Neural progenitor cell (in vitro differentiated cells): ENCODE results near the gene USP7.

Experiments used
- EZH2phosphoT487 ChIP-seq: fragments of 200-600 bp; sonication (generic); IDR thresholded peaks from 2 replicates; pipeline ENCODE4 v1.6.1; 2017; ENCODE audit warnings: antibody characterized with exemption
- TF ChIP-seq, protein P1 (sequence below): fragments of 200-600 bp; sonication (generic); IDR thresholded peaks from 2 replicates; pipeline ENCODE4 v1.5.1; 2017; ENCODE audit warnings: antibody characterized with exemption, mild to moderate bottlenecking

GRCh38 chr16:8899709-8900317, 63.9 kb downstream of the USP7 start:
- TF ChIP-seq, protein P1, sequence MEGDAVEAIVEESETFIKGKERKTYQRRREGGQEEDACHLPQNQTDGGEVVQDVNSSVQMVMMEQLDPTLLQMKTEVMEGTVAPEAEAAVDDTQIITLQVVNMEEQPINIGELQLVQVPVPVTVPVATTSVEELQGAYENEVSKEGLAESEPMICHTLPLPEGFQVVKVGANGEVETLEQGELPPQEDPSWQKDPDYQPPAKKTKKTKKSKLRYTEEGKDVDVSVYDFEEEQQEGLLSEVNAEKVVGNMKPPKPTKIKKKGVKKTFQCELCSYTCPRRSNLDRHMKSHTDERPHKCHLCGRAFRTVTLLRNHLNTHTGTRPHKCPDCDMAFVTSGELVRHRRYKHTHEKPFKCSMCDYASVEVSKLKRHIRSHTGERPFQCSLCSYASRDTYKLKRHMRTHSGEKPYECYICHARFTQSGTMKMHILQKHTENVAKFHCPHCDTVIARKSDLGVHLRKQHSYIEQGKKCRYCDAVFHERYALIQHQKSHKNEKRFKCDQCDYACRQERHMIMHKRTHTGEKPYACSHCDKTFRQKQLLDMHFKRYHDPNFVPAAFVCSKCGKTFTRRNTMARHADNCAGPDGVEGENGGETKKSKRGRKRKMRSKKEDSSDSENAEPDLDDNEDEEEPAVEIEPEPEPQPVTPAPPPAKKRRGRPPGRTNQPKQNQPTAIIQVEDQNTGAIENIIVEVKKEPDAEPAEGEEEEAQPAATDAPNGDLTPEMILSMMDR: peak; percentile 5
- no peak for TF ChIP-seq EZH2phosphoT487
